DOHH2 (cell line): ENCODE results near the gene AKIP1.

Source experiments
- H3F3A ChIP-seq: fragments of 200-600 bp; sonication (generic), shearing (Covaris generic); 2 replicates; pipeline ENCODE4 v1.6.0; 2016; ENCODE audit warnings: antibody characterized with exemption, mild to moderate bottlenecking; ENCODE audit not compliant: control insufficient read depth, insufficient read depth
- H3K27ac ChIP-seq: fragments of 200-600 bp; sonication (generic); 2 replicates; pipeline ENCODE4 v1.5.1; 2014; ENCODE audit warnings: low read depth, mild to moderate bottlenecking, low read length, moderate library complexity
- H3K27me3 ChIP-seq: fragments of 200-600 bp; sonication (generic); 2 replicates; pipeline ENCODE4 v1.6.1; 2014; ENCODE audit warnings: mild to moderate bottlenecking, low read length, mixed read lengths; ENCODE audit not compliant: control insufficient read depth
- H3K36me3 ChIP-seq: fragments of 200-600 bp; sonication (generic); 2 replicates; pipeline ENCODE4 v1.6.1; 2014; ENCODE audit warnings: mild to moderate bottlenecking, low read length, moderate library complexity, mixed read lengths; ENCODE audit not compliant: control insufficient read depth
- H3K4me1 ChIP-seq: fragments of 200-600 bp; sonication (generic); 2 replicates; pipeline ENCODE4 v1.6.1; 2014; ENCODE audit warnings: mild to moderate bottlenecking, low read length, mixed read lengths; ENCODE audit not compliant: control insufficient read depth
- H3K4me2 ChIP-seq: fragments of 200-600 bp; sonication (generic); 2 replicates; pipeline ENCODE4 v1.6.0; 2014; ENCODE audit warnings: mild to moderate bottlenecking, low read length, moderate library complexity
- H3K4me3 ChIP-seq: fragments of 200-600 bp; sonication (generic); 2 replicates; pipeline ENCODE4 v1.5.1; 2014; ENCODE audit warnings: mild to moderate bottlenecking, low read length, mixed read lengths
- H3K79me2 ChIP-seq: fragments of 200-600 bp; sonication (generic); 2 replicates; pipeline ENCODE4 v1.6.1; 2014; ENCODE audit warnings: mild to moderate bottlenecking, low read length, mixed read lengths; ENCODE audit not compliant: control insufficient read depth
- H3K9me2 ChIP-seq: fragments of 200-600 bp; sonication (generic); replicated peaks from 2 replicates; pipeline ENCODE4 v1.6.1; 2014; ENCODE audit warnings: mild to moderate bottlenecking, low read length, mixed read lengths; ENCODE audit not compliant: control insufficient read depth
- H3K9me3 ChIP-seq: fragments of 200-600 bp; sonication (generic); 2 replicates; pipeline ENCODE4 v1.6.1; 2014; ENCODE audit warnings: antibody characterized with exemption, low read length, mixed read lengths; ENCODE audit not compliant: control insufficient read depth, insufficient read depth
- H4K20me1 ChIP-seq: fragments of 200-600 bp; sonication (generic); 2 replicates; pipeline ENCODE4 v1.6.0; 2014; ENCODE audit warnings: low read depth, mild to moderate bottlenecking, antibody characterized with exemption, low read length, moderate library complexity; ENCODE audit not compliant: control insufficient read depth, insufficient read depth
- CTCF ChIP-seq: fragments of 200-600 bp; sonication (generic); IDR thresholded peaks from one replicate; pipeline ENCODE4 v1.5.1; 2014; ENCODE audit warnings: antibody characterized with exemption, mild to moderate bottlenecking, low read depth, low read length; ENCODE audit not compliant: poor library complexity, severe bottlenecking
- EZH2phosphoT487 ChIP-seq: fragments of 200-600 bp; sonication (generic); IDR thresholded peaks from 2 replicates; pipeline ENCODE4 v1.6.1; 2017; ENCODE audit warnings: borderline replicate concordance, mild to moderate bottlenecking, antibody characterized with exemption, low read length, moderate library complexity, mixed read lengths

Gene AKIP1

DNA sequence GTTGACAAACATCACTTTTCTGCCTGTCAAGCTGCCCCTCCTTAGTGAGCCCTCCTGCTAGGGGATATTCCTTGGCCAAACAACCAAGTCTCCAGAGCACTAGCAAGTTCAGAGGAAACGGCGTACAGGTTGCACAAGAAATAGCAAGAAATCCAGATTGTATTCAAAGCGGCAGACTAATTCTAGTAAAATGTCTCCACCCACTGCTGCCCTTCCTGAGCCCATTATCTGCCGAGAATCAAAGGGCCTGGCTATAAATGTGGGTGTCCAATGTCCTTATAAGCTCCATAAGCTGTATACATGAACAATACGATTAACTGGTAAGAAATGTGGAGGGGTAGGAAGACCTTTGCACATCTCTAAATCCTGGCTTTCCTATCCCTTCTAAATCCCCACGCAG is 44.0 kb upstream of the AKIP1 start:
- Histone ChIP-seq H3K36me3 (no peaks in the 10 kb centered on the region), H3K4me2 (no peak overlapping the region), H3K9me2 (no peaks in the 10 kb centered on the region), H3K4me3 (no peak overlapping the region), H3K27me3 (peaks cover 21% of the 10 kb centered on the region), H3F3A (no peaks in the 10 kb centered on the region), H3K79me2 (no peaks in the 10 kb centered on the region), H3K9me3 (no peaks in the 10 kb centered on the region), H3K27ac (no peak overlapping the region), H3K4me1 (no peaks in the 10 kb centered on the region), H4K20me1 (no peaks in the 10 kb centered on the region)
- TF ChIP-seq EZH2phosphoT487, result no peak
- no peak for TF ChIP-seq CTCF

DNA sequence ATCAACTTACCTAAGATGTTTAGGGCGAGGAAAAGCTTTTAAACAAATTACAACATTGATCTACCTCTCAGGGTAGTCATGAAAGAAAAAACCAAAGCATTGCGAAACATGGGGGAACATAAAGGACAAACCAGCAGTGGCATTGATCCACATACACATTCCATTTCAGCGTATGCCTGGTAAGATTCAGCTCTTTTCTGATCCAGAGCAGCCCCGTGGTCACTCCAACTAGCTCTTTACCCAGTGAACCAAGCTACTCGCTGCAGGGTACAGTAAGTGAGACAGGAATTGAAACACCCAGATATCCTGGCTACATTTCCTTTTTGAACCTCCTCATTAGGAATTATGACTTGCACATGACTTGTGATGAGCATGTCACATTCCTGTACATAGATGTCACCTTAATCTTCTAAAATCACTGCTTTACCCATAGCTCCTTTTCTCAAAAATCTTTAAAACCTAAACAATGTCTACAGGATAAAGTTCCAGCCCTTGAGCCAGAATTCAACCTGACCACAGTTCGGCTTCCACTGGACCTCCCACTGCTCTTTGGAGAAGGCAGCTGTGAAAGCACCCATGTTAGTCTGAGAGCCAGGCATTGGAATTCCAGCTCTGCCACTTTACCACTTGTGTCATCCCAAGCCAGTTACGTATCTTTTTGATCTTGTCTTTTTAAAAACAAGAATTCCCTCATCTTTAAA is 42.9 kb upstream of the AKIP1 start:
- Histone ChIP-seq H3K27me3 (peaks cover 25% of the 10 kb centered on the region), H3K27ac (no peak overlapping the region), H3K4me2 (no peak overlapping the region), H3K79me2 (no peaks in the 10 kb centered on the region), H3F3A (no peaks in the 10 kb centered on the region), H3K4me3 (no peak overlapping the region), H3K4me1 (no peaks in the 10 kb centered on the region), H3K36me3 (no peaks in the 10 kb centered on the region), H3K9me2 (no peaks in the 10 kb centered on the region), H4K20me1 (no peaks in the 10 kb centered on the region), H3K9me3 (no peaks in the 10 kb centered on the region)
- TF ChIP-seq CTCF (no peak), EZH2phosphoT487 (no peak)

DNA sequence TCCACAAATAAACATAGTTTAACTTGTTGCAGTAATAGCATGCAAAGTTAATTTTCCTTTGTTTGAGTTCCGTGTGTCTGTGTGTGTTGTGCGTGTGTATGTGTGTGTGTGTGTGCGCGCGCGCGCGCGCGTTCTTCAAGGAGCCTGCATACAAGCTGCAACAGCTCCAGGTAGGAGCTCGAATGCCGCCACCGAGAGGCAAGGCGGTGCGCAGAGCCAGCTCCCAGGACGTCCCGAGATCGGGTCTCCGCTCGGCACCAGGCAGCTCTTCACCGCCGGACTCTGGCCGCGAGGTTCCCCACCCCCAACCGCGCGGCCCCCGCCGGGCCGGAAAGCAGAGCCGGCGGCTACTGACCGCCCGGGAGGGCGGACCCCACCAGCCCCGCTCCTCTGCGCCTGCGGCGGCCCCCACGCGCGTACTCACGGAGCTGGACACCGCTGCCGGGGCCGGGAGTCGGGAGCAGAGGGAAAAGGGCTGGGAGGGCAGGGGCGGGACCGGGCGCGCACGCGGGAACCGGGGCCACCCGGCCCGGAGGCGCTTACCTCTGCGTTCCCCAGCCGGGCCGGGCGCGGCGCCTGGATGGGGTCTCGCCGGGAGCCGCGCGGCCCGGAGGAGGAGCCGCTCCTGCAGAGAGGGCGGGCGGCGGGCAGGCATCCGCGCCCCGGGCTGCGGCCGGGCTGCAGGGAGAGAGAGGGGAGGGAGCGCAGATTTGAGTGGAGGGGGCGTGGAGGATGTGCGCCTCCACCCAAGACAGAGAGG is 40.4 kb upstream of the AKIP1 start:
- H3K4me1 ChIP-seq, result peaks cover 10% of the 10 kb centered on the region
- no peaks in the 10 kb centered on the region for H4K20me1 ChIP-seq
- H3K4me2 ChIP-seq, result peak overlapping the region; percentile 36
- no peaks in the 10 kb centered on the region for H3K79me2 ChIP-seq
- H3K9me2 ChIP-seq, result no peaks in the 10 kb centered on the region
- no peak for TF ChIP-seq EZH2phosphoT487
- no peak for TF ChIP-seq CTCF
- peaks cover 31% of the 10 kb centered on the region for H3K27me3 ChIP-seq
- no peaks in the 10 kb centered on the region for H3F3A ChIP-seq
- no peaks in the 10 kb centered on the region for H3K9me3 ChIP-seq
- H3K36me3 ChIP-seq, result no peaks in the 10 kb centered on the region
- H3K27ac ChIP-seq, result no peak overlapping the region
- peak overlapping the region; percentile 36 for H3K4me3 ChIP-seq
